DOHH2 (cell line): ENCODE data around the gene TUFT1.
"Not testable (repeated sequence)": the region's sequence is repeated elsewhere in the genome, so short reads cannot be mapped to it uniquely, and the experiment has no call there.

Experiments
- H3F3A ChIP-seq: fragments of 200-600 bp; sonication (generic), shearing (Covaris generic); 2 replicates; pipeline ENCODE4 v1.6.0; 2016; ENCODE audit warnings: antibody characterized with exemption, mild to moderate bottlenecking; ENCODE audit not compliant: control insufficient read depth, insufficient read depth
- H3K27ac ChIP-seq: fragments of 200-600 bp; sonication (generic); 2 replicates; pipeline ENCODE4 v1.5.1; 2014; ENCODE audit warnings: low read depth, mild to moderate bottlenecking, low read length, moderate library complexity
- H3K27me3 ChIP-seq: fragments of 200-600 bp; sonication (generic); 2 replicates; pipeline ENCODE4 v1.6.1; 2014; ENCODE audit warnings: mild to moderate bottlenecking, low read length, mixed read lengths; ENCODE audit not compliant: control insufficient read depth
- H3K36me3 ChIP-seq: fragments of 200-600 bp; sonication (generic); 2 replicates; pipeline ENCODE4 v1.6.1; 2014; ENCODE audit warnings: mild to moderate bottlenecking, low read length, moderate library complexity, mixed read lengths; ENCODE audit not compliant: control insufficient read depth
- H3K4me1 ChIP-seq: fragments of 200-600 bp; sonication (generic); 2 replicates; pipeline ENCODE4 v1.6.1; 2014; ENCODE audit warnings: mild to moderate bottlenecking, low read length, mixed read lengths; ENCODE audit not compliant: control insufficient read depth
- H3K4me2 ChIP-seq: fragments of 200-600 bp; sonication (generic); 2 replicates; pipeline ENCODE4 v1.6.0; 2014; ENCODE audit warnings: mild to moderate bottlenecking, low read length, moderate library complexity
- H3K4me3 ChIP-seq: fragments of 200-600 bp; sonication (generic); 2 replicates; pipeline ENCODE4 v1.5.1; 2014; ENCODE audit warnings: mild to moderate bottlenecking, low read length, mixed read lengths
- H3K79me2 ChIP-seq: fragments of 200-600 bp; sonication (generic); 2 replicates; pipeline ENCODE4 v1.6.1; 2014; ENCODE audit warnings: mild to moderate bottlenecking, low read length, mixed read lengths; ENCODE audit not compliant: control insufficient read depth
- H3K9me2 ChIP-seq: fragments of 200-600 bp; sonication (generic); replicated peaks from 2 replicates; pipeline ENCODE4 v1.6.1; 2014; ENCODE audit warnings: mild to moderate bottlenecking, low read length, mixed read lengths; ENCODE audit not compliant: control insufficient read depth
- H3K9me3 ChIP-seq: fragments of 200-600 bp; sonication (generic); 2 replicates; pipeline ENCODE4 v1.6.1; 2014; ENCODE audit warnings: antibody characterized with exemption, low read length, mixed read lengths; ENCODE audit not compliant: control insufficient read depth, insufficient read depth
- H4K20me1 ChIP-seq: fragments of 200-600 bp; sonication (generic); 2 replicates; pipeline ENCODE4 v1.6.0; 2014; ENCODE audit warnings: low read depth, mild to moderate bottlenecking, antibody characterized with exemption, low read length, moderate library complexity; ENCODE audit not compliant: control insufficient read depth, insufficient read depth
- EZH2phosphoT487 ChIP-seq: fragments of 200-600 bp; sonication (generic); IDR thresholded peaks from 2 replicates; pipeline ENCODE4 v1.6.1; 2017; ENCODE audit warnings: borderline replicate concordance, mild to moderate bottlenecking, antibody characterized with exemption, low read length, moderate library complexity, mixed read lengths
- TF ChIP-seq, protein P1 (sequence below): fragments of 200-600 bp; sonication (generic); IDR thresholded peaks from one replicate; pipeline ENCODE4 v1.5.1; 2014; ENCODE audit warnings: antibody characterized with exemption, mild to moderate bottlenecking, low read depth, low read length; ENCODE audit not compliant: poor library complexity, severe bottlenecking

Gene TUFT1

DNA sequence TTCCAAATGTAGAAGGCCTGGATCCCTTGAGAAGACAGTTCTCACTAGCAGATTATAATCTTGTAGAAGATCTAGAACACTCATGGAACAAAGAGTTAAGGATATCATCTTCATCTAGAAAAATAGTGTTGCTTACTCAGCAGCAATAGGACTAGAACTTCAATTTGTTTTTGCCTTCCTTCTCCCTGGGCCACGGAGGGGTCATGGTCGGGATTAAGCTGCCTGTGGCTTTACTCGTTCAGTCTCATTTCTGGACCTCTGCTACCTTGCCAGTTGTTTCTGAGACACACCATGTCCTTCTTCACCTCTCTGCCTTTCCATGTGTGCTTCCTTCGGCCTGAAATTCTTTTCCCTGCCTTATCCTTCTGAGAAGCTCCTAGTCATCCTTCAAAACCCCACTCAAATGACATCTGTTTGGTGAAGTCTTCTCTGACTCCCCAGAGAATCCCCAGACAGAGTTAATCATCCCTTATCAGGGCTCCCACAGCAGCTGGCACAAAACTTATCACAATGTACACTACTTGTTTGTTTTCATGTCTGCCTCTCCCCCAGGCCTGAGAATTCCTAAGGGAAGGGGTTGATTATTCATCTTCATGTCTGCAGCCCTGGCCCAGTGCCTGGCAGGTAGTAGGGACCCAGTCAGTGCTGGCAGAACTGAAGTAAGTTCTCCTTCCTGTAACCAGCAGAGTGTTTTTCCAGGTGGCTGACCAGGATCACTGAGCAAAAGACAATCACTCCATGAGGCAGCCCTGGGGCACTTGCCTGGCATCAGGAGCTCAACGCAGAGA lies 56.3 kb downstream of the TUFT1 start:
- Histone ChIP-seq H3K9me3 (no peaks in the 10 kb centered on the region), H3K9me2 (no peaks in the 10 kb centered on the region), H4K20me1 (no peaks in the 10 kb centered on the region), H3K4me3 (no peak overlapping the region), H3K27ac (no peak overlapping the region), H3K27me3 (no peaks in the 10 kb centered on the region), H3F3A (no peaks in the 10 kb centered on the region), H3K4me2 (no peak overlapping the region), H3K79me2 (no peaks in the 10 kb centered on the region), H3K36me3 (no peaks in the 10 kb centered on the region), H3K4me1 (peaks cover 14% of the 10 kb centered on the region)
- TF ChIP-seq EZH2phosphoT487, result no peak
- TF ChIP-seq, protein P1, sequence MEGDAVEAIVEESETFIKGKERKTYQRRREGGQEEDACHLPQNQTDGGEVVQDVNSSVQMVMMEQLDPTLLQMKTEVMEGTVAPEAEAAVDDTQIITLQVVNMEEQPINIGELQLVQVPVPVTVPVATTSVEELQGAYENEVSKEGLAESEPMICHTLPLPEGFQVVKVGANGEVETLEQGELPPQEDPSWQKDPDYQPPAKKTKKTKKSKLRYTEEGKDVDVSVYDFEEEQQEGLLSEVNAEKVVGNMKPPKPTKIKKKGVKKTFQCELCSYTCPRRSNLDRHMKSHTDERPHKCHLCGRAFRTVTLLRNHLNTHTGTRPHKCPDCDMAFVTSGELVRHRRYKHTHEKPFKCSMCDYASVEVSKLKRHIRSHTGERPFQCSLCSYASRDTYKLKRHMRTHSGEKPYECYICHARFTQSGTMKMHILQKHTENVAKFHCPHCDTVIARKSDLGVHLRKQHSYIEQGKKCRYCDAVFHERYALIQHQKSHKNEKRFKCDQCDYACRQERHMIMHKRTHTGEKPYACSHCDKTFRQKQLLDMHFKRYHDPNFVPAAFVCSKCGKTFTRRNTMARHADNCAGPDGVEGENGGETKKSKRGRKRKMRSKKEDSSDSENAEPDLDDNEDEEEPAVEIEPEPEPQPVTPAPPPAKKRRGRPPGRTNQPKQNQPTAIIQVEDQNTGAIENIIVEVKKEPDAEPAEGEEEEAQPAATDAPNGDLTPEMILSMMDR, result no peak

DNA sequence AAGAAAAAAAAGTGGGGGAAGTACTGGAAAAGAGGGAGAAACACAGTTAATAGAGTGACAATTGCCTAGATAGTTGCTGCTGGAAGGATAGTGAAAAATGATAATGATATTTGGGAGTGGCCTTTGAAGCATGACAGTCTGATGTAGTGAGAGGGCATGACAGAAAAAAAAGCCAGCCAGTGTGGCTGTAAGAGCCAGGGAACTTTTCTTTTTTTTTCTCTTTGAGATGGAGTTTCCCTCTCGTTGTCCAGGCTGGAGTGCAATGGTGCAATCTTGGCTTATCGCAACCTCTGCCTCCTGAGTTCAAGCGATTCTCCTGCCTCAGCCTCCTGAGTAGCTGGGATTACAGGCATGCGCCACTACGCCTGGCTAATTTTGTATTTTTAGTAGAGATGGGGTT lies 62.4 kb downstream of the TUFT1 start:
- not testable (repeated sequence) for H3K79me2 ChIP-seq, H3F3A ChIP-seq, H3K4me2 ChIP-seq, H3K27ac ChIP-seq, H3K4me3 ChIP-seq, H3K4me1 ChIP-seq, H3K9me3 ChIP-seq, H3K9me2 ChIP-seq, H4K20me1 ChIP-seq, H3K36me3 ChIP-seq
- H3K27me3 ChIP-seq, result 0 out of 2 replicates have a peak, but pooled peaks cover 14% of the 10 kb centered on the region

DNA sequence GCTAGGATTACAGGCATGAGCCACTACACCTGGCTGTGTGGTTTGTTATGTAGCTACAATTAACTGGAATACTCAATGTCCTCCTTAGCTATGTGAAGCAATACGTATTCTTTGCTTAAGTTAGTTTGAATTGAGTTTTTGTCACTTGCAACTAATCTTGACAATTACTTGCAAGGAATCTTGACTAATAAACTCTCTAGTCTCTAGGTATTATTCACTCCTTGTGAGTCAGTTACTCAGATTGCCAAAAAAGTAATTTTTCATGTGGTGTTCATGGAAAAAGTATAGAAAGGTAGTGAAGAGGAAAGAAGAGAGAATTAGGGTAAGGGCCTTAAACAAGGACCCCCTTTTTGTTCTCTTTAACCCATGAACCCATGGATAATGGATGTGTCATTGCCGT lies 64.2 kb downstream of the TUFT1 start:
- TF ChIP-seq, protein P1, result no peak
- no peak for TF ChIP-seq EZH2phosphoT487
- H3K79me2 ChIP-seq, result no peaks in the 10 kb centered on the region
- H3K9me3 ChIP-seq, result no peaks in the 10 kb centered on the region

DNA sequence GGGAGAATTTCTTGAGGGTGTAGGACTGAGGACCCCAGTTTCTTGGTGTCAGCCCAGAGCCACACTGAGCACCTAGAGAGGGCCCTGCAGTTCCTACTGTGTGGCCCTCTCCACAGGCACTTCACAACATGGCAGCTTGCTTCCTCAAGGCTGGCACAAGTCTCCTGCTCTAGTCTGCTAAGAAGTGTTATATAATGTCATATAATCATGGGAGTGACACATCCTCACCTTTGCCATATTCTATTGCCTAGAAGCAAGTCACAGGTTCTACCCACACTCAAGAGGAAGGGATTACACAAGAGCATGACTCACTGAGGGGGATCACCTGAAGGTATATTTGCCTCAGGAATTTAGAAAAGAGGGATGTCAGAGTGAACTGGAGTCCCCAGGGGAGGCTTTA lies 66.3 kb downstream of the TUFT1 start:
- H3K4me1 ChIP-seq, result peaks cover 4% of the 10 kb centered on the region
- H4K20me1 ChIP-seq, result no peaks in the 10 kb centered on the region
- H3K27me3 ChIP-seq, result 0 out of 2 replicates have a peak, but pooled peaks cover 14% of the 10 kb centered on the region
- no peak overlapping the region for H3K27ac ChIP-seq
- no peaks in the 10 kb centered on the region for H3K36me3 ChIP-seq
- H3K4me2 ChIP-seq, result no peak overlapping the region
- no peaks in the 10 kb centered on the region for H3F3A ChIP-seq
- no peak overlapping the region for H3K4me3 ChIP-seq
- TF ChIP-seq, protein P1, result no peak
- TF ChIP-seq EZH2phosphoT487, result no peak
- H3K9me2 ChIP-seq, result no peaks in the 10 kb centered on the region
- no peaks in the 10 kb centered on the region for H3K9me3 ChIP-seq
- no peaks in the 10 kb centered on the region for H3K79me2 ChIP-seq

More for the DNA sequence above, 64.2 kb downstream of the TUFT1 start:
- no peak overlapping the region for H3K4me3 ChIP-seq
- no peak overlapping the region for H3K4me2 ChIP-seq
- no peaks in the 10 kb centered on the region for H4K20me1 ChIP-seq
- no peaks in the 10 kb centered on the region for H3F3A ChIP-seq
- no peak overlapping the region for H3K27ac ChIP-seq
- H3K4me1 ChIP-seq, result no peaks in the 10 kb centered on the region
- 0 out of 2 replicates have a peak, but pooled peaks cover 14% of the 10 kb centered on the region for H3K27me3 ChIP-seq
- H3K36me3 ChIP-seq, result no peaks in the 10 kb centered on the region
- H3K9me2 ChIP-seq, result no peaks in the 10 kb centered on the region
